B cell (primary cell): ENCODE results near the gene CPNE2. TPM values are rescaled to one million over a fixed set of nuclear protein-coding genes. Genes with fewer than 3 reads are reported as not detected.

Source experiments
- ATAC-seq: fragments of 200-7000 bp; cut with Tn5 transposase; one replicate; pipeline ENCODE4 v1.10.0; 2021; ENCODE audit warnings: low read depth, mild to moderate bottlenecking, moderate number of reproducible peaks, moderate library complexity
- CTCF ChIA-PET: fragments of 350-600 bp; sonication (Branson Sonifier 250); formaldehyde crosslinking; loops from one replicate; lab custom pipeline; 2021; ENCODE audit warnings: antibody characterized with exemption, inconsistent platforms; lab: Charles Lee
- POLR2A ChIA-PET: fragments of 350-600 bp; sonication (Branson Sonifier 250); formaldehyde crosslinking; loops from one replicate; lab custom pipeline; 2021; ENCODE audit warnings: antibody characterized with exemption; lab: Charles Lee
- DNase-seq: peaks from one replicate; pipeline ENCODE4 v3.0.0; 2013
- H2AFZ ChIP-seq: 2 replicates; pipeline ENCODE4 v1.6.1; 2012; ENCODE audit warnings: mild to moderate bottlenecking, low read depth, low read length; ENCODE audit not compliant: insufficient read depth, poor library complexity, severe bottlenecking
- H3K27ac ChIP-seq, 2 donors: 1 replicate in 1 of 2; 2 replicates in 1 of 2; pipeline ENCODE4 v1.5.1; 2012 to 2013; ENCODE audit warnings: low read length in 2 of 2, mild to moderate bottlenecking in 2 of 2, moderate library complexity in 1 of 2
- H3K27me3 ChIP-seq, 4 experiments: fragments of 200-600 bp in 1 of 4; sonication (generic) in 1 of 4; replicated peaks in 1 of 4; 1 replicate in 2 of 4; 2 replicates in 2 of 4; pipeline versions ENCODE4 v1.6.1 to v1.7.0; 2013 to 2016; ENCODE audit warnings: low read length in 3 of 4, mild to moderate bottlenecking in 2 of 4, mixed read lengths in 1 of 4, moderate library complexity in 1 of 4; ENCODE audit not compliant: insufficient read depth in 4 of 4, control insufficient read depth in 3 of 4; ENCODE audit errors: control extremely low read depth in 1 of 4
- H3K36me3 ChIP-seq, 2 experiments: replicated peaks in 1 of 2; 1 replicate in 1 of 2; 2 replicates in 1 of 2; pipeline versions ENCODE4 v1.6.1 to v1.7.1; 2013; ENCODE audit warnings: low read length in 1 of 2; ENCODE audit not compliant: insufficient read depth in 2 of 2, control insufficient read depth in 1 of 2; ENCODE audit errors: control extremely low read depth in 1 of 2, extremely low read depth in 1 of 2
- H3K4me1 ChIP-seq, 2 donors: fragments of 200-600 bp in 1 of 2; sonication (generic) in 1 of 2; 1 replicate in 1 of 2; 2 replicates in 1 of 2; pipeline versions ENCODE4 v1.5.1 to v1.6.1; 2013 to 2017; ENCODE audit warnings: low read length in 2 of 2; ENCODE audit not compliant: control insufficient read depth in 2 of 2, insufficient read depth in 2 of 2
- H3K4me2 ChIP-seq: replicated peaks from 2 replicates; pipeline ENCODE3; 2012; ENCODE audit warnings: mild to moderate bottlenecking, low read depth, low read length; ENCODE audit not compliant: poor library complexity, severe bottlenecking
- H3K4me3 ChIP-seq, 5 experiments: fragments of 200-600 bp in 1 of 5; sonication (generic) in 1 of 5; 1 replicate in 3 of 5; 2 replicates in 2 of 5; pipeline versions ENCODE4 v1.5.1 to v1.7.0; 2011 to 2016; ENCODE audit warnings: low read length in 4 of 5, mild to moderate bottlenecking in 4 of 5, low read depth in 2 of 5, control low read depth in 1 of 5, moderate library complexity in 1 of 5; ENCODE audit not compliant: insufficient read depth in 1 of 5; ENCODE audit errors: control extremely low read depth in 1 of 5, extremely low read depth in 1 of 5
- H3K79me2 ChIP-seq: fragments of 200-600 bp; sonication (generic); one replicate; pipeline ENCODE4 v1.6.0; 2016; ENCODE audit warnings: low read length; ENCODE audit not compliant: control insufficient read depth, insufficient read depth
- H3K9ac ChIP-seq: fragments of 200-600 bp; sonication (generic); 2 replicates; pipeline ENCODE4 v1.6.1; 2017; ENCODE audit warnings: mild to moderate bottlenecking, low read length, moderate library complexity
- H3K9me3 ChIP-seq, 3 donors: one replicate each; pipeline versions ENCODE4 v1.6.1 to v1.7.1; 2013; ENCODE audit warnings: low read length in 2 of 3; ENCODE audit not compliant: control insufficient read depth in 2 of 3, insufficient read depth in 1 of 3; ENCODE audit errors: control extremely low read depth in 1 of 3
- H4K20me1 ChIP-seq: 2 replicates; pipeline ENCODE4 v1.6.0; 2012; ENCODE audit warnings: mild to moderate bottlenecking, low read length; ENCODE audit not compliant: insufficient read depth, control insufficient read depth, poor library complexity, severe bottlenecking
- H3K27ac Mint-ChIP-seq: one replicate; pipeline ENCODE4 v1.8.0; 2021; ENCODE audit warnings: mixed read lengths
- H3K27me3 Mint-ChIP-seq: one replicate; pipeline ENCODE4 v1.8.0; 2021; ENCODE audit warnings: mixed read lengths
- H3K4me1 Mint-ChIP-seq: one replicate; pipeline ENCODE4 v1.8.0; 2021; ENCODE audit warnings: mixed read lengths
- H3K4me3 Mint-ChIP-seq: one replicate; pipeline ENCODE4 v1.8.0; 2021; ENCODE audit warnings: mixed read lengths
- H3K9me3 Mint-ChIP-seq: one replicate; pipeline ENCODE4 v1.8.0; 2022; ENCODE audit warnings: mixed read lengths; ENCODE audit not compliant: insufficient read depth
- CTCF ChIP-seq: fragments of 200-600 bp; IDR thresholded peaks from one replicate; pipeline ENCODE4 v1.8.0; 2022; ENCODE audit warnings: antibody characterized with exemption, mild to moderate bottlenecking
- EZH2 ChIP-seq: IDR thresholded peaks from 2 replicates; pipeline ENCODE4 v1.6.1; 2012; ENCODE audit warnings: borderline replicate concordance, low read depth, mild to moderate bottlenecking, moderate library complexity, low read length; ENCODE audit not compliant: insufficient read depth, poor library complexity, severe bottlenecking
- WGBS: methylation state at CpG from one replicate; pipeline ENCODE4 v1.1.5; 2013; ENCODE audit warnings: missing lambda C conversion rate; ENCODE audit not compliant: insufficient coverage; 5-methylcytosine and 5-hydroxymethylcytosine counted together
- intact Hi-C: fragments of 100-400 bp; cut with micrococcal nuclease; formaldehyde crosslinking; loops from one replicate; pipeline ENCODE4 v1.10.0; 2022
- polyA plus RNA-seq: library from polyadenylated mRNA; depleted of rRNA; stranded (reverse); fragments of >200 nt; gene quantifications from 2 replicates; pipeline ENCODE4 v1.2.3, GENCODE V29; 2012
- total RNA-seq, 2 donors: library from RNA; stranded (reverse); fragments of 120-200 nt in 1 of 2; gene quantifications; 1 replicate in 1 of 2; 2 replicates in 1 of 2; pipeline versions ENCODE4 v1.2.3 to v1.2.4, GENCODE V29; 2013 to 2022

CPNE2 gene
- total and polyA plus RNA-seq, 2 donors (not counting 1 experiment from before 2014, with no cell fraction given), result 1.5 to 2.9 TPM

- no peak for ATAC-seq
- Histone ChIP-seq H3K36me3 (peaks cover 0 to 70% of the 10 kb centered on the region in 2 experiments), H3K27me3 (no peaks in the 10 kb centered on the region), H3K27ac (no peak overlapping the region), H3K79me2 (peaks cover 3% of the 10 kb centered on the region), H4K20me1 (peaks cover 6% of the 10 kb centered on the region), H3K4me3 (no peak overlapping the region), H3K9ac (no peak overlapping the region), H3K4me2 (no peak overlapping the region), H2AFZ (no peak overlapping the region), H3K4me1 (no peaks in the 10 kb centered on the region), H3K9me3 (no peaks in the 10 kb centered on the region)
- Mint-ChIP-seq H3K27me3 (no peaks in the 10 kb centered on the region), H3K4me3 (no peak overlapping the region), H3K4me1 (no peaks in the 10 kb centered on the region), H3K9me3 (no peaks in the 10 kb centered on the region), H3K27ac (no peak overlapping the region)
- TF ChIP-seq CTCF (no peak), EZH2 (no peak)
- ChIA-PET POLR2A (no interaction called here), CTCF (no interaction called here)
- no peak for DNase-seq
- WGBS, result 96% methylated on average over 3 of the region's 6 CpGs
- intact Hi-C loops, result no loop called here
These were observed 63.4 kb downstream of the CPNE2 start for GRCh38 chr16:57155702-57156350.

- Mint-ChIP-seq H3K27ac (no peak overlapping the region), H3K27me3 (no peaks in the 10 kb centered on the region), H3K9me3 (no peaks in the 10 kb centered on the region), H3K4me3 (no peak overlapping the region), H3K4me1 (no peaks in the 10 kb centered on the region)
- no peak overlapping the region for H2AFZ ChIP-seq
- no peak overlapping the region for H3K27ac ChIP-seq
- H3K9ac ChIP-seq, result no peak overlapping the region
- H3K79me2 ChIP-seq, result peaks cover 3% of the 10 kb centered on the region
- peaks cover 6% of the 10 kb centered on the region for H4K20me1 ChIP-seq
- WGBS, result no CpG with 5 or more reads among the region's 4 CpGs
- DNase-seq, result no peak
- no peak for ATAC-seq
- H3K4me2 ChIP-seq, result no peak overlapping the region
- TF ChIP-seq EZH2, result no peak
- TF ChIP-seq CTCF, result no peak
- no peaks in the 10 kb centered on the region for H3K27me3 ChIP-seq
- H3K36me3 ChIP-seq, result peaks cover 0 to 73% of the 10 kb centered on the region in 2 experiments
- H3K4me3 ChIP-seq, result no peak overlapping the region
- ChIA-PET CTCF (no interaction called here), POLR2A (no interaction called here)
- no peaks in the 10 kb centered on the region for H3K4me1 ChIP-seq
- intact Hi-C loops, result no loop called here
- no peaks in the 10 kb centered on the region for H3K9me3 ChIP-seq
These were observed 63.9 kb downstream of the CPNE2 start for GRCh38 chr16:57156351-57156703.
